Endometrial microvascular endothelial cells (primary cell): ENCODE measurements around the gene TEX14. TPM values are rescaled to one million over a fixed set of nuclear protein-coding genes. Genes with fewer than 3 reads are reported as not detected.

Experiments
- in situ Hi-C: cut with HindIII; loops from 2 replicates; pipeline ENCODE4 v1.10.0; 2017; ENCODE audit warnings: low sequenced_read_pairs, low pct_unique_long_range_greater_than_20kb; ENCODE audit errors: inconsistent ontology term
- total RNA-seq: library from RNA; depleted of rRNA; stranded (reverse); fragments of >200 nt; gene quantifications from one replicate; pipeline ENCODE4 v1.2.3, GENCODE V29; 2015; ENCODE audit errors: inconsistent ontology term

Gene TEX14
- total RNA-seq, result not detected

- in situ Hi-C loops, result no loop called here
Measured at GRCh38 chr17:58691701-58692238, at the start of gene TEX14. Gene TEX14 (minus strand): TSS chr17:58692045. CDS start chr17:58652001, 40,044 bp downstream.

- in situ Hi-C loops, result no loop called here
Measured at GRCh38 chr17:58741121-58741625, 49.3 kb upstream of the TEX14 start.

- in situ Hi-C loops, result no loop called here
Measured at GRCh38 chr17:58734811-58735210, 43.0 kb upstream of the TEX14 start.

- in situ Hi-C loops, result no loop called here
Measured at GRCh38 chr17:58734040-58734439, 42.2 kb upstream of the TEX14 start.

- in situ Hi-C loops, result no loop called here
Measured at GRCh38 chr17:58730937-58731336, 39.1 kb upstream of the TEX14 start.

- in situ Hi-C loops, result no loop called here
Measured at GRCh38 chr17:58728798-58729197, 37.0 kb upstream of the TEX14 start.

GRCh38 chr17:58722696-58723095 lies 30.9 kb upstream of the TEX14 start:
- in situ Hi-C loops, result no loop called here

GRCh38 chr17:58722274-58722673 lies 30.4 kb upstream of the TEX14 start:
- in situ Hi-C loops, result no loop called here

GRCh38 chr17:58710948-58711552 lies 19.2 kb upstream of the TEX14 start:
- in situ Hi-C loops, result no loop called here

- in situ Hi-C loops, result no loop called here
Measured at GRCh38 chr17:58706351-58707140, 14.7 kb upstream of the TEX14 start.

- in situ Hi-C loops, result no loop called here
Measured at GRCh38 chr17:58703916-58704286, 12.1 kb upstream of the TEX14 start.

- in situ Hi-C loops, result no loop called here
Measured at GRCh38 chr17:58703137-58703915, 11.5 kb upstream of the TEX14 start.

- in situ Hi-C loops, result no loop called here
Measured at GRCh38 chr17:58702708-58703107, 10.9 kb upstream of the TEX14 start.

- in situ Hi-C loops, result no loop called here
Measured at GRCh38 chr17:58702045-58702476, 10.2 kb upstream of the TEX14 start.

- in situ Hi-C loops, result no loop called here
Measured at GRCh38 chr17:58699771-58700170, 7.9 kb upstream of the TEX14 start.

- in situ Hi-C loops, result no loop called here
Measured at GRCh38 chr17:58694826-58695225, 3.0 kb upstream of the TEX14 start.

- in situ Hi-C loops, result no loop called here
Measured at GRCh38 chr17:58694302-58694701, 2.5 kb upstream of the TEX14 start.

GRCh38 chr17:58693751-58694150 lies 1.9 kb upstream of the TEX14 start:
- in situ Hi-C loops, result no loop called here

GRCh38 chr17:58693208-58693607 lies 1.4 kb upstream of the TEX14 start:
- in situ Hi-C loops, result no loop called here
